NT2/D1 (cell line): ENCODE results near the gene ARPC5.

Experiments used
- SUZ12 ChIP-seq: IDR thresholded peaks from 2 replicates; pipeline ENCODE4 v1.6.1; 2011; ENCODE audit not compliant: insufficient read length, insufficient read depth; ENCODE audit errors: extremely low read depth
- YY1 ChIP-seq: IDR thresholded peaks from 2 replicates; pipeline ENCODE4 v1.6.1; 2011; ENCODE audit not compliant: insufficient read length, insufficient read depth
- ZNF274 ChIP-seq: IDR thresholded peaks from 2 replicates; pipeline ENCODE4 v1.6.1; 2011; ENCODE audit warnings: mild to moderate bottlenecking, low read depth, low read length

- TF ChIP-seq ZNF274 (no peak), YY1 (no peak), SUZ12 (no peak)
Observed at GRCh38 chr1:183652547-183653461, 17.2 kb upstream of the ARPC5 start, which contains the start of gene APOBEC4.
